ENCODE results near the gene ABI1.

GRCh38 chr10:26728957-26729356 lies 131.8 kb downstream of the ABI1 start:
- peak; percentile 12 for TF ChIP-seq CTCF (IDR thresholded peaks at IDR 0.05)
- no peak for TF ChIP-seq EZH2 (IDR thresholded peaks at IDR 0.05; ENCODE audit: borderline replicate concordance, insufficient read depth, low read depth, low read length, poor library complexity, severe bottlenecking)

Measured in B cell (primary cell).